Epithelial cell of esophagus (primary cell): ENCODE results near the gene BORCS8.

Experiments
- DNase-seq: peaks from one replicate; pipeline ENCODE4 v3.0.0; 2010; ENCODE audit warnings: low read depth
- H3K4me3 ChIP-seq: 2 replicates; pipeline ENCODE4 v1.5.1; 2011; ENCODE audit warnings: mild to moderate bottlenecking, low read length, control low read depth
- TF ChIP-seq, protein P1 (sequence below): IDR thresholded peaks from 2 replicates; pipeline ENCODE4 v1.5.1; 2011; ENCODE audit warnings: low read depth, mild to moderate bottlenecking, low read length, control low read depth, inconsistent platforms; ENCODE audit not compliant: insufficient read depth; ENCODE audit errors: missing control alignments

Gene BORCS8

DNA sequence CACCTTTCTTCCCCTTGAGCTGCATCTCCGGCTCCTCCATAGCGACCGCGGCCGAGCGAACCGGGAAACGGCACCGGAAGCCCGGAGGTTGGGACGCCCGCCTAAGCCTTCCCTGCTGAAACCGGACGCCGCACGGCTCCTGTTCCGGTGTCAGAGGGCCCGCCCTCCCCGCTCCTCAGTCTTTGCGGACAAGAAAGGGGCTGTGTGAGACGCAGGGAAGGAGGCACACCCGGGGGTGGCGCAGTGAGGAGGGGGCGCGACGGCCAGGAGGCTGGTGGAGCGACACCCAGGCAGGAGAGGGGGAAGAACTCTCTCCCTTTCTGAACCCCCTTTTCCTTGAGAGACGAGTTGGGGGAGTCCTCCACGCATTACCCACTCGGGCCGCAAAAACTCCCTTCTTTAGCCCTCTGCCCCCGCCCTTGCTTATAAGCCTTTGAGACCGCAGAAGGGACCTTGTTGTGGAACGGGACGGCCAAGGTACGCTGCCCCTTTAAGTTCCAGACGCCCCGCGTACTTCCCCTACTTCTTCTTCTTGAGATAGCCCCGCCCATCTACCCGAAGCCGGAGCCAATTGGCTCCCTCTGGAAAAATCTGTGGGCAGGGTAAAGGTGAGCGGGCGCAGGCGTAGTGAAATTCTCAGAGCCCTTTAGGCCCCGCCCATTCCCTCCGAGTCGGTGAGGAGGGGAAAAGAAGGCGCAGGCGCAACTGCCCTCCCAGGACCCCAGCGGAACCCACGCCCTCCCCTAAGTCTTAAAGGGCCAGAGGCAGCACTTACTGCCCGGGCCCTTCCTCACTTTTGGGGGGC is at the start of gene BORCS8, which contains the start of gene RFXANK:
Gene BORCS8, minus strand, starts transcription at position 75 of the 805 bp plus-strand sequence. Its CDS starts 35 bp downstream, at position 40.
Gene RFXANK, plus strand, starts transcription at position 181 of the 805 bp plus-strand sequence. CDS start 1,689 bp downstream, outside the sequence.
- TF ChIP-seq, protein P1, sequence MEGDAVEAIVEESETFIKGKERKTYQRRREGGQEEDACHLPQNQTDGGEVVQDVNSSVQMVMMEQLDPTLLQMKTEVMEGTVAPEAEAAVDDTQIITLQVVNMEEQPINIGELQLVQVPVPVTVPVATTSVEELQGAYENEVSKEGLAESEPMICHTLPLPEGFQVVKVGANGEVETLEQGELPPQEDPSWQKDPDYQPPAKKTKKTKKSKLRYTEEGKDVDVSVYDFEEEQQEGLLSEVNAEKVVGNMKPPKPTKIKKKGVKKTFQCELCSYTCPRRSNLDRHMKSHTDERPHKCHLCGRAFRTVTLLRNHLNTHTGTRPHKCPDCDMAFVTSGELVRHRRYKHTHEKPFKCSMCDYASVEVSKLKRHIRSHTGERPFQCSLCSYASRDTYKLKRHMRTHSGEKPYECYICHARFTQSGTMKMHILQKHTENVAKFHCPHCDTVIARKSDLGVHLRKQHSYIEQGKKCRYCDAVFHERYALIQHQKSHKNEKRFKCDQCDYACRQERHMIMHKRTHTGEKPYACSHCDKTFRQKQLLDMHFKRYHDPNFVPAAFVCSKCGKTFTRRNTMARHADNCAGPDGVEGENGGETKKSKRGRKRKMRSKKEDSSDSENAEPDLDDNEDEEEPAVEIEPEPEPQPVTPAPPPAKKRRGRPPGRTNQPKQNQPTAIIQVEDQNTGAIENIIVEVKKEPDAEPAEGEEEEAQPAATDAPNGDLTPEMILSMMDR: no peak
- peak within 1 kb of the TSS; percentile 98 for H3K4me3 ChIP-seq
- DNase-seq: peak; percentile 99

DNA sequence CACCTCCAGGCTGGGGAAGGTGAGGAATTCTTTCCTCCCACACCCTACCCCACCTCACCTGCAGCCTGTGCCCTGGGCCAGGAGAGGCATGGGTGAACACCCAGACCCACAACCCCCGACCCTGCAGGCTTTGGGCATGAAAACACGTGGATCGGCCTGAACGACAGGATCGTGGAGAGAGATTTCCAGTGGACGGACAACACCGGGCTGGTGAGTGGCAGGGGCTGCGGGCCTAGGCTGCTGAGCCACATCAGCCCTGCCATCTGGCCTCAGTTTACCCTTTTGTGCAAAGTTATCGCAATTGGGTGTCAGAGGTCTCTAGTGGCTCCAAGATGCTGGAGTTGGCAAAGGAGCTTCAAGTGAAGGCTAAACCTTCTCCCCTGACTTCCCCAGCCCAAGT is 48.5 kb upstream of the BORCS8 start:
- TF ChIP-seq, protein P1: no peak
- no peak overlapping the region for H3K4me3 ChIP-seq
- DNase-seq: no peak

DNA sequence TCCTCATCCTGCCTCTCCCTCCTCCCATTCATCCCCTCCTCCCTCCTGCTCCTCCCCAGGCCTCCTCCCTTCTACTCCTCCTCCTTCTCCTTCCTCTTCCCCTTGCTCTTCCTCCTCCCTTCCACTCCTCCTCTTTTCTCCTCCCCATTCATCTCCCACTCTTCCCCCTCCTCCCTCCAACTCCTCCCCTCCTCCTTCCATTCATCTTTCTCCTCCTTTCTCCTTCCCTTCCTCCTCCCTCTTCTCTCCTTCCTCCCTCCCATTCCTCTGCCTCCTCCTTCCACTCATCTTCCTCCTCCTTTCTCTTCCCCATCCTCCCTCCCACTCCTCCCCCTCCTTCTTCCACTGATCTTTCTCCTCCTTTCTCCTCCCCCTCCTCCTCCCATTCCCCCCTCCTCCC is 47.7 kb upstream of the BORCS8 start:
- TF ChIP-seq, protein P1: no peak
- H3K4me3 ChIP-seq: no peak overlapping the region
- DNase-seq: no peak

DNA sequence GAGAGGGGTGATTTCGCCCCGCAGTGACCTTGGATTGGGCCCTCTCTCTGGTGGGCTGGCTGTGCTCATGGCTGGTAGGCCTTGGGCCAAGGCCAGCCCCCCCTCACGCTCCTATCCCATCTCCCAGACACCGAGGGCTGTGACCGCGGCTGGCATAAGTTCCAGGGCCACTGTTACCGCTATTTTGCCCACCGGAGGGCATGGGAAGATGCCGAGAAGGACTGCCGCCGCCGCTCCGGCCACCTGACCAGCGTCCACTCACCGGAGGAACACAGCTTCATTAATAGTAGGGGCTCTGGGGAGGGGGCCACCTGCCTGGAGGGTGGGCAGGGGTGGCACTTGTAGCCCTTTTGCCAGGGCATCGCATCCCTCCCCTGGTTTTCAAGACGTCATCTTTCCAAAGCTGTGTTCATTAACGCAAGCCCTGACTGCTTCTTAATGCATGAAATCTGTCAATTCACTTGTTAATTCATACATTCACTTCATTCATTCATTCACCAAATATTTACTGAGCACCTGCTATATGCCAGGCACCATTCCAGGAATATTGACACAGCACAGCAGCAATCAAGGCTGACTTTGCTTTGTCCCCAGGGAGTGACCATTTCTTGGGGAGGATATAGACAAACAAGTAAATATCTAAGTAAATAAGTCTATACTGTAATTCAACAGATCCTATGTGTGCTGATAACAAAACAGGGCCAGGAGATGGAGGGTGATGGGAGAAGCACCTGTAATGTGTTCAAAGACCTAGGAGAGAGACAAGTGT is 46.4 kb upstream of the BORCS8 start:
- H3K4me3 ChIP-seq: no peak overlapping the region
- DNase-seq: no peak
- TF ChIP-seq, protein P1: no peak

DNA sequence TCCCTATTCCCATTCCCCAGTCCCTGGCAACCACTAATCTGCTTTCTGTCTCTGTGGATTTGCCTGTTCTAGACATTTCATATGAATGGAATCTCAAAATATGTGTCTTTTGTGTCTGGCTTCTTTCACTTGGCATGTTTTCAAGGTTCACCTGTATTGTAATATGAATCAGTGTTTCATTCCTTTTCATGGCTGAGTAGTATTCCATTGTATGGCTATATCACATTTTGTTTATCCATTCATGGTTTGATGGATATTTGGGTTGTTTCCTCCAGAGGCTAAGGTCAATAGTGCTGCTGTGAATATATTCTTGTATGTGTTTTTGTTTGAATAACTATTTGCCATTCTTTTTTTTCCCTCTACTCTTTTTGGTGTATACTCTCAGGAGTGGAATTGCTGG is 44.2 kb upstream of the BORCS8 start:
- no peak overlapping the region for H3K4me3 ChIP-seq
- DNase-seq: no peak
- TF ChIP-seq, protein P1: no peak

DNA sequence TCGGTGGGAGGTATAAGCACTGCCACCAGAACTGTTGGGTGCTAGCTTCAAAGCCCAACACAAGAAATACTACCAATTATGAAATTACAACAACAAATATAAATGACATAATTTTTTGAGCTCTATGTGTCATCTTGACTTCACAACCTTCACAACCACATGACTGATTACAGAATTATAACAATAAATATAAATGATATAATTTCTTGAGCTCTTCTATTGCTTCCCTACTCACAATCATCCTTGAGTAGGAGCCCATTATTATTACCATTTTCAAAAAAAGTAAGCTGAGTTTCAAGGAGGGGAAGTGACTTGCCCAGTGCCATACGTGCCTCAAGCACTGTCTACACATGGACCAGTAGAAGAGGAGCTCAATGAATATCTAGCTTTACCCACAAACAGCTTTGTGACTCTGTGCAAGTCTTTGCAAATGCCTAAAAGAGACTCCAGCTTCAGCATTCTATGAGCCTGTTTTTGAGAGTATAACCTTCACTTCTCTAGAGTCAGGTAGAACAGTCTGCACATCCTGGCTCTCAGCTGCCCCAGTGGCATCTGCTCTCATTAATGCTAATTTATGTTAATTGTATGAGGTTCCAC is 42.4 kb upstream of the BORCS8 start:
- H3K4me3 ChIP-seq: no peak overlapping the region
- DNase-seq: no peak
- TF ChIP-seq, protein P1: no peak
